NT2/D1 (cell line): ENCODE results near the gene SLC39A2.

Source experiments
- SUZ12 ChIP-seq: IDR thresholded peaks from 2 replicates; pipeline ENCODE4 v1.6.1; 2011; ENCODE audit not compliant: insufficient read length, insufficient read depth; ENCODE audit errors: extremely low read depth
- YY1 ChIP-seq: IDR thresholded peaks from 2 replicates; pipeline ENCODE4 v1.6.1; 2011; ENCODE audit not compliant: insufficient read length, insufficient read depth
- ZNF274 ChIP-seq: IDR thresholded peaks from 2 replicates; pipeline ENCODE4 v1.6.1; 2011; ENCODE audit warnings: mild to moderate bottlenecking, low read depth, low read length

DNA sequence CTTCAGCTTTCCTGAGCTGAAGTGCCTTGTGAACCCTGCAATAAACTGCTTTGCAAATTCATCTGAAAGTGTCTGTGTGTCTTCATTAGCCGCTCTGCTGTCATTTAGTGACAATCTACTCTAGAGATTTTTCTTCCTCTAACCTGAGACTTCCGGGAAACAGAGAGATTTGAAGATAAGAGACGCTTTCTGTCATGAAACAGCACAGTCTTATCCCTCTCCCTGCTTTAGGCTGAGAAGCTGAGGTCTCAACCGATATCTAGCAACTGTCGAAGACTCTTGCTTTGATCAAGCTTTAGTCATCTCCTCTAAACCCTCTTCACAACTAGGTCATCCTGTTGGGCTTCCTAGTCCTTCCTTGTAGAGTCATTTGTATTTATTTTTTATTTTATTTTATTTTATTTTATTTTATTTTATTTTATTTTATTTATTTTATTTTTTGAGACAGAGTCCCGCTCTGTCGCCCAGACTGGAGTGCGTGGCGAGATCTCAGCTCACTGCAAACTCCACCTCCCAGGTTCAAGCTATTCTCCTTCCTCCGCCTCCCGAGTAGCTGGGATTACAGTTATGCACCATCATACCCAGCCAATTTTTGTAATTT is 42.6 kb upstream of the SLC39A2 start:
- TF ChIP-seq YY1, result no peak
- no peak for TF ChIP-seq SUZ12
- no peak for TF ChIP-seq ZNF274
